ENCODE measurements around the gene ZNF775. TPM values are rescaled to one million over a fixed set of nuclear protein-coding genes. Genes with fewer than 3 reads are reported as not detected.
"Not testable (repeated sequence)": the region's sequence is repeated elsewhere in the genome, so short reads cannot be mapped to it uniquely, and the experiment has no call there.

The ZNF775 gene
- total RNA-seq, 2 experiments from 2014 or later = 4.5 to 5.2 TPM

DNA sequence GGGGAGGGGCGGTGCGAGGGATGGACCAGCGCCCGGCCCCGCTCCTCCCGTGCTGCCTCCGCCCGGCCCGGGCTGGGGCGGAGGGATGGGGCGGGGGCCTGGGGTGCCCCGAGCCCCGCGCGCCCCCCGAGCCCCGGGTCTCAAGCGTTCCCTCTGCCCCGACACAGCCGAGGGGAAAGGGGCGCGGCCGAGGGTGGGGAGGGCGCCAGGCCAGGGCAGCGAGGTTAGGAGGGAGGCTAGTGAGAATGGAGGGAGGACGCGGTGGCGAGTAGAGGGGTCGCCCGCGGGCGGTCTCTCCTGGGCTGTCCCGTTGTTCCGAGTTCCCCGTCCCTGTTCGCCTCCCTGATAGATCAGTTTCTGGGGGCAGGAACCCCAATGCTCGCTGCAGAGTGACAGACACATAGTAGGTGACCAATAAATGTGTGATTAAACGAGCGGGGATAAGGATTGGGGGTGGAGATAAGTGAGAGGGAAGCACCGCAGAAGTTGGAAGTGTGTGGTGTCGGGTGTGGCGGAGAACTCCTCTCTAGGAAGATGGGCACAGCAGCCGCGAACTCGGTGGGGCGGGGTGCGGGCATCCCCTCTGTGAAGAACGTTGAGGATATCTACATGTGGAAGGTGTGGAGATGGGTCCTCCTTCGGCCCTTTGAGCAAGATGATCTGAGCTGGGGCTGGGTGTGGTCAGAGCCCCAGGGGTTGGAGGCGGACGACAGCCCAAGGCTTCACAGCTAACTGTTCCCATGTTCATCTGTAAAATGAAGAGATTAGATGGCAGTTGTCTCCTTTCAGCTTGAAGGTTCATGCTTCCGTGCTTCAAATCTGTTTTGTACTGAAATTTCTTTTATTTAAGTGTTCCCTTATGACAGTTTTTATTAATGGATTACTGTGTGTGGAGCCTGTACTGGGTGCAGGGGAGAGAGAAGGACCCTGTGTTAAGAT, 580 bp downstream of the ZNF775 start:
- no peaks in the 10 kb centered on the region for H3K9me3 Mint-ChIP-seq
- peaks cover 42% of the 10 kb centered on the region for H3K4me1 Mint-ChIP-seq (ENCODE audit: low read depth)
- peak overlapping the region; percentile 62 for H3K27ac Mint-ChIP-seq
- peak overlapping the region; percentile 87 for H3K4me3 Mint-ChIP-seq
- DNase-seq = peak; percentile 36
- intact Hi-C loops (cut with micrococcal nuclease) = loop anchor here (1.0 to 10.0 kb wide), 8 partner anchors 10 to 705 kb away; partner anchors contain the start of genes AGAP3, FASTK, TMUB1 and ZNF862
- H3K27me3 Mint-ChIP-seq (ENCODE audit: low read depth) = no peaks in the 10 kb centered on the region
- no peaks in the 10 kb centered on the region for H3K36me3 Mint-ChIP-seq (ENCODE audit: low read depth)
- CTCF ChIA-PET = no interaction called here

DNA sequence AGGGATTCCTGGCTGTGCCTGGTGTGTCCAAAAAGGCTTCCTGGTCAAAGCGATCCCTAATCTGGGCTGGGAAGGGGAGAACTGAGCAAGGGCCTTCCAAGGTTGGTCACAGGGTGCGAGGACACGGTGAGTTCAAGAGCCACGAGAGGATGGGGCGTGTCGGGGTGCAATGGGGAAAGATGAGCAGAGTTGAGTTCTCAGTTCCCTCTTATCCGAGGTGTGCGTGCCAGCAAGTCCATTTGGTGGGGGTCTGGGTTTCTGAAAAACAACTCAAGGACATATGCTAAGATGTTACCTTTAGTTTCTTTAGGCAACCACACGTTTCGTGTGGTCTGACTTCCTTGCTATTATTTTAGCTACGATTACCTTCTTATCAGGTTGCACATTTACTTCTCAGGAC, 1.3 kb downstream of the ZNF775 start:
- intact Hi-C loops (cut with micrococcal nuclease) = no loop called here
- H3K4me1 Mint-ChIP-seq (ENCODE audit: low read depth) = peaks cover 35% of the 10 kb centered on the region
- no peak overlapping the region for H3K27ac Mint-ChIP-seq
- CTCF ChIA-PET = interaction anchor here (0.7 kb wide), 1 partner anchor 13 kb away, joined by 3 read pairs; no protein-coding TSS in a partner anchor
- H3K4me3 Mint-ChIP-seq = peak overlapping the region; percentile 87
- H3K9me3 Mint-ChIP-seq = no peaks in the 10 kb centered on the region
- no peak for DNase-seq
- no peaks in the 10 kb centered on the region for H3K36me3 Mint-ChIP-seq (ENCODE audit: low read depth)
- H3K27me3 Mint-ChIP-seq (ENCODE audit: low read depth) = no peaks in the 10 kb centered on the region

DNA sequence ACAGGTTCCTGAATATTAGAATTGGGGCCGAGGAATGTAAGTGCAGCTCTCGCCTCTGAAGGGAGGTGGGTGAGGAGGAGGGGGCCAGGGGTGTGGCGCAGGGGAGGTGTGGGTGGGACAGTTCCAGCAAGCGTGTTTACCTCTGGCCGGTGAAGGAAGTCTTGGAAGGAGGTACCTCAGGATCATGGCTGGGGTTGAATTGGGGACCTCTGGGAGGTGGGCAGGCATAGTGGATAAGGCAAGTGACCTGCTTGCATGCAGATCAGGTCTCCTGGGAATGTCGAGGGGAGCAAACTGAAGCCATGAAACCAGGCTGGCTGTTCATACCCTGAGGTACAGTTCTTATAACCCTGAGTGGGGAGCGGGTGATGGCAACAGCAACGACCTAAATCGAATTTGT, 2.0 kb downstream of the ZNF775 start:
- Mint-ChIP-seq H3K27me3 (ENCODE audit: low read depth) (no peaks in the 10 kb centered on the region), H3K4me1 (ENCODE audit: low read depth) (peaks cover 30% of the 10 kb centered on the region), H3K9me3 (no peaks in the 10 kb centered on the region), H3K36me3 (ENCODE audit: low read depth) (no peaks in the 10 kb centered on the region), H3K4me3 (no peak overlapping the region), H3K27ac (no peak overlapping the region)
- CTCF ChIA-PET = interaction anchor here (0.7 kb wide), 1 partner anchor 14 kb away, joined by 3 read pairs; no protein-coding TSS in a partner anchor
- no peak for DNase-seq
- intact Hi-C loops (cut with micrococcal nuclease) = no loop called here

DNA sequence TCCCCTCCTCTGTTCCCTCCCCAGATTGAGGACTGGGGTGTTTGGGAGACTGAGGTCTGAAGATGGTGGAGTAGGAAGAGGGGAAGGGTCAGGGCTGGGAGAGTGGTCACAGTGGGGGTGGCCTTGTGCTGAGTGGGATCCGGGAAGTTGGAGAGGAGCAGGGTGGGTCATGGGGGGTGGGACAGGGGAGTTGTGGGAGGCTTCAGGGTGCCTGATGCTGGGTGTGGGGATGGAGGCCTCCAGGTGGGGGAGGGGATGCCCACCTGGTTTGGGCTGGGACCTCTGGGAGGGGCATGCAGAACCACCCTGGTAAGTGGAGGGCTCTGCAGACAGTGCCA, 2.6 kb downstream of the ZNF775 start:
- peaks cover 1% of the 10 kb centered on the region for H3K9me3 Mint-ChIP-seq
- no peak overlapping the region for H3K27ac Mint-ChIP-seq
- CTCF ChIA-PET = no interaction called here
- H3K4me1 Mint-ChIP-seq (ENCODE audit: low read depth) = peaks cover 23% of the 10 kb centered on the region
- H3K4me3 Mint-ChIP-seq = no peak overlapping the region
- intact Hi-C loops (cut with micrococcal nuclease) = no loop called here
- H3K36me3 Mint-ChIP-seq (ENCODE audit: low read depth) = no peaks in the 10 kb centered on the region
- DNase-seq = no peak
- no peaks in the 10 kb centered on the region for H3K27me3 Mint-ChIP-seq (ENCODE audit: low read depth)

DNA sequence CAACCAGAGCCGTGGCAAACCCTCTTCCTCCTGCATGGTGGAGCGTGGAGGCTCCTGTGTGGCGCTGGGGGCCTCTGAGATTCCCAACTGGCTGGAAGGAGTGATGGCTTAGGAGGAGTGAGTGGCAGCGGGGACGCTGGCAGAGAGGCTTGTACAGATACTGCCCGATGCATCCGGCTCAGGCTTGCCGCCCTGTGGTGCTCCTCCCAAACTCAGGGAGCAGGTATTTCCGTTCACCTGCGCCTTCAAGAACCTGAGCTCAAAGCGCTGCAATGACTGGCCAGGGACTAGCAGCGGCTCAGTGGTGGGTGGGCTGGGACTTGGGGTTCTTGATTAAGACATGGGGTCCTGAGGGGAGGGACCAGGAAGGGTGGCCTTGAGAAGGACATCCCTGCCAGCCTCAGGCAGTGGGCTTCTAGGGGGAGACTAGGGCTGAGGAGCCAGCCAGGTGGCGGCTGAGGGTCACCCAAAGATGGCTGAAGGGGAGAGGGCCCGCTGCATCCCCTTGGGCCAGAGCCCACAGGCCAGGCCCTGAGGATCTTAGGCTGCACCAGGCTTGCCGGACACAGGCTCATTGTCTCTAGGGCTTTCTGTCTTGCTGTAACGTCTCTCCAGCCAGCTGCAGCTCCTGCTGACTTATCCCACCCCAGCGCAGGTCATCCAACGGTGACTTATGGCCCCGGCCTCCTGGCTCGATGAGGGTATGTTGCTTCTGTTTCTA, 3.2 kb downstream of the ZNF775 start:
- Mint-ChIP-seq H3K36me3 (ENCODE audit: low read depth) (no peaks in the 10 kb centered on the region), H3K4me1 (ENCODE audit: low read depth) (peaks cover 20% of the 10 kb centered on the region), H3K27ac (no peak overlapping the region), H3K4me3 (no peak overlapping the region), H3K27me3 (ENCODE audit: low read depth) (no peaks in the 10 kb centered on the region), H3K9me3 (peaks cover 1% of the 10 kb centered on the region)
- intact Hi-C loops (cut with micrococcal nuclease) = no loop called here
- no peak for DNase-seq
- CTCF ChIA-PET = no interaction called here

DNA sequence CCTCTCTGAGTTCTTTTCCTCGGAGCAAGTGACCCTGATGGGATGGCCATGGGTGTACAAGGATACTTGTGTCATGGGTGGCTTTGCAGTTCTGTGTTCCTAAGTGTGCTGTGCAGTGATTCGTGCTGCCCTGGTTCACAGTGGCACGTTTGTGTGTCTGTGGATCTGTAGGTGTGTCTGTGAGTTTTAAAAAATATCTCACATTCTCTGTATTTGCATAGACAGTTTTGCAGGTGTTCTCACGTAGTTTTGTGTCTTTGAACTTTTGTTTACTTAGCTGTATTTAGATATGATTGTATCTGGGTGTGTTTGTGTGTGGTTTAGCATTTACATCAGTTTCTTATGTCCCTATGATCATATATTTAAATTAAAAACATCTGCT, 3.7 kb downstream of the ZNF775 start:
- Mint-ChIP-seq H3K27me3 (ENCODE audit: low read depth) (no peaks in the 10 kb centered on the region), H3K4me3 (no peak overlapping the region), H3K9me3 (peaks cover 1% of the 10 kb centered on the region), H3K27ac (no peak overlapping the region), H3K4me1 (ENCODE audit: low read depth) (peaks cover 14% of the 10 kb centered on the region), H3K36me3 (ENCODE audit: low read depth) (no peaks in the 10 kb centered on the region)
- CTCF ChIA-PET = no interaction called here
- intact Hi-C loops (cut with micrococcal nuclease) = no loop called here
- DNase-seq = no peak

DNA sequence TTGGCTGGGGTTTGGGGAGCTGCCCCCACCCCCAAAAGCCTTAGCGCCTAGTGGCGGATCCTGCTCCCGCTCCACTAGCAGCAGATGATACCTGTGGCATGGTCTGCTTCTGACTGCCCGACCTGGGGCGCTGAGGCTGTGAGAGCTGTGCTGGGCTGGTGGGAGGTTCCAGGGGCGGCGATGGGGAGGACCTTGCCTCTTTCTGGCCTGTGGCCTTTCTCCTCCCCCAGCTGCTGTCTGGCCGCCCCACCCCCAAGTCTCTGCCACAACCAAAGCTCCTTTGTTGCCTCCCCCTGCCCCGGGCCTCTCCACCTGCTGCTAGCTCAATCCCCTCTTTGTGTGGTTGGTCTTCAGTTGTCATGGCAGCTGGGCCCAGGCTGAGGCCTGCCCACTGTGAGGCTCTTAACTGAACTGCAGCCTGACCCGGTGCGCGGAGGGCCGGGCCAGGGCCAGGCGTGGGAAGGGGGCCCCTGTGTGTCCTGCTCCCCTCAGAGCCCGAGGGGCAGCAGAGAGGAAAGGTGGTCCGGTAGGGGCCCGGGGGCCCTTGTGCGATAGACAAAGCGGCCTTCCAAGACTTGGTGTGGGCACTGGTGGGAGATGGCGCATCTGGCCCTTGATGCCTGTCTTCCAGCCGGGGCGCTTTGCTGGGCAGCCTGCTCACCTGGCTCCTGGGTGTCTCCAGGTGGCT, 4.7 kb downstream of the ZNF775 start:
- DNase-seq = no peak
- Mint-ChIP-seq H3K36me3 (ENCODE audit: low read depth) (no peaks in the 10 kb centered on the region), H3K9me3 (peaks cover 1% of the 10 kb centered on the region), H3K27me3 (ENCODE audit: low read depth) (no peaks in the 10 kb centered on the region), H3K4me1 (ENCODE audit: low read depth) (peaks cover 10% of the 10 kb centered on the region), H3K27ac (no peak overlapping the region), H3K4me3 (no peak overlapping the region)
- CTCF ChIA-PET = interaction anchor here (1.3 to 1.6 kb wide), 2 partner anchors 9 to 28 kb away, joined by 3 to 4 read pairs; no protein-coding TSS in a partner anchor
- intact Hi-C loops (cut with micrococcal nuclease) = no loop called here

DNA sequence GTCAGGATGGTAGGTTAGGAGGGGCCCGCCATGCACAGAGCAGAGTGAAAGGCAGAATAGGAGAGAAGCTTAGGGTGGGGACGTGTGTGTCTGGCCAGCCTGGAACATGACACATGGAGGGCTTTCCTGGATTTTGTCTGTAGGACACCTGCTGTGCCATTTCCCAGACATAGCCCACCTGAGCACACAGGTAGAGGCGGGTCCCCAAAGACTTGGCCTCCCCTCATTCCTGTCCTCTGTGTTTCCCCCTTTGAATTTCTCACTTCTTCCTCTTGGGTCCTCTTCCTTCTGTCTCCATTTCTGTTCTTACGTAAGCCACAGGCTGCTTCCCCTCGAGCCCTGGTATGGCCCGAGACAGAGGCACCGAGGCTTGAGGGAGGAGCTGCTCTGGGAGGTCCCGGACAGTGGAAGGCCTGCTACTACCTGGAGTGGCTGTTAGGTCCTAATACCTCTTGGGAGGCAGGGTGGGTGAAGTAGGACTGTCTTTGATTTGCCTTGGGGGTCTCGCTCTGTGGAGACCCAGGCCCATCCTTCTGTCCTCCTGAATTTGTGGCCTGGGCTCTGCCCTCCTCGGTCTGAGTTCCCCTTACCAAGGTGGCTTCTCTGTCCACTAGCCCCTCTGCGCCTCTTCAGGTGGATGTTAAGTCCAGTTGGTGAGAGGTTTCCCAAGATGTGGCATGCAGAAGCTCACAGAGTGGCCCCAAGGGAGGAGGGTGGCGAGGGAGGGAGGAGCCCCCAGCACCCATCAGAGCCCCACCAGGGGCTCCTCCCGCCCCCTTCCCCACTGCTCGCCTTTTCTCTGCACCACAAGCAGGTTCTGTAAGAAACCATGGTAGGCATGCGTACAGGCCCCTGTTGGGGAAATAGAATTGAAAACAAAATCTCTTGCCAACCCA, 5.5 kb downstream of the ZNF775 start:
- CTCF ChIA-PET = interaction anchor here (1.3 to 1.6 kb wide), 2 partner anchors 10 to 28 kb away, joined by 3 to 4 read pairs; no protein-coding TSS in a partner anchor
- Mint-ChIP-seq H3K36me3 (ENCODE audit: low read depth) (no peaks in the 10 kb centered on the region), H3K27me3 (ENCODE audit: low read depth) (no peaks in the 10 kb centered on the region), H3K4me3 (no peak overlapping the region), H3K4me1 (ENCODE audit: low read depth) (peaks cover 10% of the 10 kb centered on the region), H3K9me3 (peaks cover 1% of the 10 kb centered on the region), H3K27ac (no peak overlapping the region)
- no peak for DNase-seq
- intact Hi-C loops (cut with micrococcal nuclease) = no loop called here

DNA sequence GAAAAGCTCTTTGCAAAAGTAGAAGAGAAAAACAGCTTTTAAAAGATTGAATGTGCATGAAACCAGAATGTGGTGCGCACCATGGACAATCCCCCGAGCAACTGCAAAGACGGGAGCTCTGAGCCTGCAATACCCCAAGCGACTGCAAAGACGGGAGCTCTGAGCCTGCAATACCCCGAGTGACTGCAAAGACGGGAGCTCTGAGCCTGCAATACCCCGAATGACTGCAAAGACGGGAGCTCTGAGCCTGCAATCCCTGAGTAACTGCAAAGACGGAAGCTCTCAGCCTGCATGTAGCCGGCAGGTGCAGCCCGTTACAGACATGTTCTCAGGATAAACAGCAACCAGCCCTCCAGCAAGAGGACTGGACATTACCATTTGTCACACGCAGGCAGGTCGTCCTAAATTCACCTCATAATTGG, 6.2 kb downstream of the ZNF775 start:
- peaks cover 1% of the 10 kb centered on the region for H3K9me3 Mint-ChIP-seq
- CTCF ChIA-PET = interaction anchor here (1.3 to 1.6 kb wide), 2 partner anchors 10 to 29 kb away, joined by 3 to 4 read pairs; no protein-coding TSS in a partner anchor
- peaks cover 3% of the 10 kb centered on the region for H3K4me1 Mint-ChIP-seq (ENCODE audit: low read depth)
- H3K27ac Mint-ChIP-seq = no peak overlapping the region
- no peaks in the 10 kb centered on the region for H3K27me3 Mint-ChIP-seq (ENCODE audit: low read depth)
- DNase-seq = no peak
- intact Hi-C loops (cut with micrococcal nuclease) = no loop called here
- no peak overlapping the region for H3K4me3 Mint-ChIP-seq
- no peaks in the 10 kb centered on the region for H3K36me3 Mint-ChIP-seq (ENCODE audit: low read depth)

DNA sequence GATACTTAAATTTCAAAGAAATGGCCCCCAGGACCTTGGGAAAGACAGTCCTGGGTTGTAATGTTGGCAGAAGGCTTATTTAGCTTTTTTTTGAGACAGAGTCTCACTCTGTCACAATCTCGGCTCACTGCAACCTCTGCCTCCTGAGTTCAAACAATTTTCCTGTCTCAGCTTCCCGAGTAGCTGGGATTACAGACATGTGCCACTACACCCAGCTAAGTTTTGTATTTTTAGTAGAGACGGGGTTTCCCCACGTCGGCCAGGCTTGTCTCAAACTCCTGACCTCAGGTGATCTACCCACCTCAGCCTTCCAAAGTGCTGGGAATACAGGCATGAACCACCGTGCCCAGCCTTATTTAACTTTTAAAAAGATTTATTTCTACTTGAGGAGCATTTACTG, 6.8 kb downstream of the ZNF775 start:
- intact Hi-C loops (cut with micrococcal nuclease); H3K4me3 Mint-ChIP-seq; H3K36me3 Mint-ChIP-seq (ENCODE audit: low read depth); H3K9me3 Mint-ChIP-seq; H3K4me1 Mint-ChIP-seq (ENCODE audit: low read depth); CTCF ChIA-PET; H3K27me3 Mint-ChIP-seq (ENCODE audit: low read depth); DNase-seq; H3K27ac Mint-ChIP-seq: not testable (repeated sequence)

DNA sequence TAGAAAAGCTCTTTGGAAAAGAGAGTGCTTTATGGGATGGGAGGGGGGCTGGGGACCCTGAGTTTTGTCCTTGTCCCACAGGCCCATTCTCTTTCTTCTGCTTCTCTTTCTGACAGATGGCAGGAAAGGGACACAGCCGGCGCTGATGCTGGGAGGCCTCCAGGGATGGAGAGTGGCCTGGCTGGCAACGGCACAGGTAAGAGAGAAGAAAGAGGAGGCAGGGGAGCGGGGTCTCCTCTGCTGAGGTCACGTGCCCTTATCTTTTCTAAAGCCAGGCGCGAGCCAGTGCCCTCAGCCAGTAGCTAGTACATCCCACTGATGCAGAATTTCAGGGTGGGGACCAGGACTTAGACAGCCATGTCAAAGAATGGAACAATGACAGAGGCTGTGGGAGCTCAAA, 9.2 kb downstream of the ZNF775 start:
- H3K4me3 Mint-ChIP-seq = no peak overlapping the region
- H3K4me1 Mint-ChIP-seq (ENCODE audit: low read depth) = no peaks in the 10 kb centered on the region
- H3K27ac Mint-ChIP-seq = no peak overlapping the region
- CTCF ChIA-PET = interaction anchor here (1.2 kb wide), 1 partner anchor 32 kb away, joined by 5 read pairs; no protein-coding TSS in a partner anchor
- no peak for DNase-seq
- H3K9me3 Mint-ChIP-seq = peaks cover 1% of the 10 kb centered on the region
- H3K27me3 Mint-ChIP-seq (ENCODE audit: low read depth) = no peaks in the 10 kb centered on the region
- no peaks in the 10 kb centered on the region for H3K36me3 Mint-ChIP-seq (ENCODE audit: low read depth)
- intact Hi-C loops (cut with micrococcal nuclease) = no loop called here

Measured in activated naive CD4-positive, alpha-beta T cell treated with anti-CD3 and anti-CD28 coated beads for 36 hours (primary cell).